Heart left ventricle (tissue), 13 donors: ENCODE measurements around the gene PNN.
"Not testable (repeated sequence)": the region's sequence is repeated elsewhere in the genome, so short reads cannot be mapped to it uniquely, and the experiment has no call there.

ENCODE experiments used
- POLR2A ChIP-seq, 2 donors: fragments of 450-650 bp; IDR thresholded peaks; one replicate each; pipeline ENCODE4 v1.6.1; 2017; ENCODE audit warnings: antibody characterized with exemption in 2 of 2, mild to moderate bottlenecking in 2 of 2, moderate library complexity in 2 of 2
- TF ChIP-seq, protein P1 (sequence below), 12 donors: fragments of 200-600 bp; sonication (generic) in 4 of 12; IDR thresholded peaks; one replicate each; pipeline versions ENCODE4 v1.5.0 to v1.8.0; 2018 to 2022; ENCODE audit warnings: antibody characterized with exemption in 12 of 12, mild to moderate bottlenecking in 5 of 12
- donor health status: ischemic (EF 13 %, LVEDD 7.1; RV severe dilation, severe dysfunction).
- donor health status: DM: no; HTN: yes; CAD: no.
- donor health status: DM: no; HTN: no; CAD: no.
- donor health status: ischemic (EF 25% LVEDD 6.9; RV normal size, moderate dysfunction).
- donor health status: ischemic (EF 25% LVEDD 5.7; RV mildly dilated, moderate dysfunction).
- donor health status: ischemic (EF 35%, LVEDD 5.7; RV mildly dilated, moderate dysfunction).
- donor health status: nonischemic (EF 11% LVEDD 7.7; RV severe dilation, severe dysfunction).
- donor health status: DM: yes; HTN: yes; CAD: no.
- donor health status: PGD.
- donor health status: ischemic (EF 29% LVEDD 5.4; RV normal size, mild dysfunction).
- donor health status: nonischemic (EF 23%, LVEDD 6.1; RV moderate dilation, normal function).

- TF ChIP-seq, protein P1, sequence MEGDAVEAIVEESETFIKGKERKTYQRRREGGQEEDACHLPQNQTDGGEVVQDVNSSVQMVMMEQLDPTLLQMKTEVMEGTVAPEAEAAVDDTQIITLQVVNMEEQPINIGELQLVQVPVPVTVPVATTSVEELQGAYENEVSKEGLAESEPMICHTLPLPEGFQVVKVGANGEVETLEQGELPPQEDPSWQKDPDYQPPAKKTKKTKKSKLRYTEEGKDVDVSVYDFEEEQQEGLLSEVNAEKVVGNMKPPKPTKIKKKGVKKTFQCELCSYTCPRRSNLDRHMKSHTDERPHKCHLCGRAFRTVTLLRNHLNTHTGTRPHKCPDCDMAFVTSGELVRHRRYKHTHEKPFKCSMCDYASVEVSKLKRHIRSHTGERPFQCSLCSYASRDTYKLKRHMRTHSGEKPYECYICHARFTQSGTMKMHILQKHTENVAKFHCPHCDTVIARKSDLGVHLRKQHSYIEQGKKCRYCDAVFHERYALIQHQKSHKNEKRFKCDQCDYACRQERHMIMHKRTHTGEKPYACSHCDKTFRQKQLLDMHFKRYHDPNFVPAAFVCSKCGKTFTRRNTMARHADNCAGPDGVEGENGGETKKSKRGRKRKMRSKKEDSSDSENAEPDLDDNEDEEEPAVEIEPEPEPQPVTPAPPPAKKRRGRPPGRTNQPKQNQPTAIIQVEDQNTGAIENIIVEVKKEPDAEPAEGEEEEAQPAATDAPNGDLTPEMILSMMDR (IDR thresholded peaks at IDR 0.05), result not testable (repeated sequence)
- not testable (repeated sequence) for TF ChIP-seq POLR2A (IDR thresholded peaks at IDR 0.05)
Observed at GRCh38 chr14:39137835-39138234, 37.2 kb upstream of the PNN start.
